GM21576 (cell line): ENCODE measurements around the gene CAB39.
A peak's percentile ranks its signal among the peaks of the same experiment; 100 is the strongest.

Experiments
- ATAC-seq: cut with Tn5 transposase; IDR thresholded peaks from one replicate; pipeline ENCODE4 v1.9.1; 2021; ENCODE audit warnings: mild to moderate bottlenecking, moderate library complexity; ENCODE audit not compliant: unreplicated experiment

The CAB39 gene

GRCh38 chr2:230812033-230812432 lies 99.4 kb downstream of the CAB39 start:
- no peak for ATAC-seq

- ATAC-seq = no peak
Observed at GRCh38 chr2:230814616-230815015, 102.0 kb downstream of the CAB39 start.

GRCh38 chr2:230815088-230815487 lies 102.4 kb downstream of the CAB39 start:
- ATAC-seq = no peak

GRCh38 chr2:230816735-230817134 lies 104.1 kb downstream of the CAB39 start:
- no peak for ATAC-seq

GRCh38 chr2:230819433-230819832 lies 106.8 kb downstream of the CAB39 start:
- ATAC-seq = no peak

GRCh38 chr2:230821261-230821990 lies 108.8 kb downstream of the CAB39 start:
- ATAC-seq = no peak

GRCh38 chr2:230821991-230822520 lies 109.4 kb downstream of the CAB39 start:
- no peak for ATAC-seq

- ATAC-seq = no peak
Observed at GRCh38 chr2:230823264-230823964, 110.8 kb downstream of the CAB39 start.

GRCh38 chr2:230824406-230824978 lies 111.8 kb downstream of the CAB39 start:
- ATAC-seq = peak; percentile 50

- no peak for ATAC-seq
Observed at GRCh38 chr2:230825354-230825753, 112.7 kb downstream of the CAB39 start.

- no peak for ATAC-seq
Observed at GRCh38 chr2:230827774-230828271, 115.2 kb downstream of the CAB39 start.

GRCh38 chr2:230828272-230828961 lies 115.8 kb downstream of the CAB39 start:
- no peak for ATAC-seq

GRCh38 chr2:230829293-230829692 lies 116.7 kb downstream of the CAB39 start:
- no peak for ATAC-seq

GRCh38 chr2:230829959-230830358 lies 117.3 kb downstream of the CAB39 start:
- no peak for ATAC-seq

- no peak for ATAC-seq
Observed at GRCh38 chr2:230830428-230830827, 117.8 kb downstream of the CAB39 start.

- ATAC-seq = no peak
Observed at GRCh38 chr2:230840301-230840700, 127.7 kb downstream of the CAB39 start.

- ATAC-seq = no peak
Observed at GRCh38 chr2:230842473-230842872, 129.8 kb downstream of the CAB39 start.

GRCh38 chr2:230843132-230843531 lies 130.5 kb downstream of the CAB39 start:
- ATAC-seq = no peak

GRCh38 chr2:230846360-230846759 lies 133.7 kb downstream of the CAB39 start:
- ATAC-seq = no peak

- peak; percentile 91 for ATAC-seq
Observed at GRCh38 chr2:230847883-230848388, 135.3 kb downstream of the CAB39 start.
